Neural progenitor cell (in vitro differentiated cells): ENCODE measurements around the gene ZNF423. TPM values are rescaled to one million over a fixed set of nuclear protein-coding genes. Genes with fewer than 3 reads are reported as not detected.

Experiments
- DNase-seq: peaks from one replicate; pipeline ENCODE4 v3.0.0-alpha.2; 2016; ENCODE audit warnings: low spot score
- H2AFZ ChIP-seq: fragments of 200-600 bp; sonication (generic); replicated peaks from 2 replicates; pipeline ENCODE4 v1.6.1; 2016; ENCODE audit warnings: antibody characterized with exemption
- H3F3A ChIP-seq: fragments of 200-600 bp; sonication (generic); 2 replicates; pipeline ENCODE4 v1.6.1; 2016; ENCODE audit warnings: antibody characterized with exemption, low read depth
- H3K27ac ChIP-seq: fragments of 200-600 bp; sonication (generic); 2 replicates; pipeline ENCODE4 v1.5.1; 2016; ENCODE audit warnings: mild to moderate bottlenecking
- H3K27me3 ChIP-seq: fragments of 200-600 bp; sonication (generic); 2 replicates; pipeline ENCODE4 v1.6.1; 2016; ENCODE audit warnings: mild to moderate bottlenecking, moderate library complexity
- H3K36me3 ChIP-seq: fragments of 200-600 bp; sonication (generic); 2 replicates; pipeline ENCODE4 v1.5.1; 2016
- H3K4me1 ChIP-seq: fragments of 200-600 bp; sonication (generic); 2 replicates; pipeline ENCODE4 v1.6.1; 2016; ENCODE audit warnings: mixed run types
- H3K4me2 ChIP-seq: fragments of 200-600 bp; sonication (generic); 2 replicates; pipeline ENCODE4 v1.6.1; 2016
- H3K4me3 ChIP-seq: fragments of 200-600 bp; sonication (generic); 2 replicates; pipeline ENCODE4 v1.5.1; 2016
- H3K79me2 ChIP-seq: fragments of 200-600 bp; sonication (generic); 2 replicates; pipeline ENCODE4 v1.6.1; 2016; ENCODE audit warnings: low read depth
- H3K9ac ChIP-seq: fragments of 200-600 bp; sonication (generic); 2 replicates; pipeline ENCODE4 v1.6.1; 2016
- H3K9me3 ChIP-seq: fragments of 200-600 bp; sonication (generic); 2 replicates; pipeline ENCODE4 v1.5.1; 2016; ENCODE audit warnings: low read depth
- H4K20me1 ChIP-seq: fragments of 200-600 bp; sonication (generic); 2 replicates; pipeline ENCODE4 v1.6.1; 2016; ENCODE audit warnings: low read depth
- H3K27ac Mint-ChIP-seq: 3 replicates; pipeline ENCODE4 v1.8.0; 2021; ENCODE audit warnings: mixed read lengths
- H3K27me3 Mint-ChIP-seq: 2 replicates; pipeline ENCODE4 v1.8.0; 2022; ENCODE audit warnings: low read depth, mild to moderate bottlenecking, inconsistent platforms, moderate library complexity, mixed read lengths; ENCODE audit not compliant: insufficient read depth
- H3K36me3 Mint-ChIP-seq: 3 replicates; pipeline ENCODE4 v1.8.0; 2021; ENCODE audit warnings: mixed read lengths
- H3K4me1 Mint-ChIP-seq: 3 replicates; pipeline ENCODE4 v1.8.0; 2021; ENCODE audit warnings: mixed read lengths
- H3K4me3 Mint-ChIP-seq: 3 replicates; pipeline ENCODE4 v1.8.0; 2021; ENCODE audit warnings: mild to moderate bottlenecking, moderate library complexity, mixed read lengths
- H3K9me3 Mint-ChIP-seq: 3 replicates; pipeline ENCODE4 v1.8.0; 2020; ENCODE audit warnings: mixed read lengths
- CTCF ChIP-seq: fragments of 200-600 bp; sonication (generic); IDR thresholded peaks from 2 replicates; pipeline ENCODE4 v1.5.1; 2017; ENCODE audit warnings: antibody characterized with exemption, mild to moderate bottlenecking
- EZH2 ChIP-seq: fragments of 200-600 bp; sonication (generic); IDR thresholded peaks from 2 replicates; pipeline ENCODE4 v1.6.1; 2017; ENCODE audit warnings: antibody characterized with exemption, mild to moderate bottlenecking, moderate library complexity
- EZH2phosphoT487 ChIP-seq: fragments of 200-600 bp; sonication (generic); IDR thresholded peaks from 2 replicates; pipeline ENCODE4 v1.6.1; 2017; ENCODE audit warnings: antibody characterized with exemption
- total RNA-seq: library from RNA; depleted of rRNA; stranded (reverse); fragments of >200 nt; gene quantifications from 2 replicates; pipeline ENCODE4 v1.2.3, GENCODE V29; 2015; ENCODE audit warnings: low replicate concordance

The ZNF423 gene
- total RNA-seq, 1 donor from 2014 or later = 21.9 TPM

GRCh38 chr16:49594153-49594552 is 261.8 kb downstream of the ZNF423 start:
- peak overlapping the region; percentile 0 for H3K4me3 Mint-ChIP-seq

GRCh38 chr16:49593424-49594040 is 262.4 kb downstream of the ZNF423 start:
- Histone ChIP-seq H3K27me3 (no peaks in the 10 kb centered on the region), H3K9me3 (no peaks in the 10 kb centered on the region), H3K36me3 (no peaks in the 10 kb centered on the region), H3K27ac (no peak overlapping the region), H3K4me3 (no peak overlapping the region), H4K20me1 (peaks cover 55% of the 10 kb centered on the region), H3K79me2 (peaks cover 41% of the 10 kb centered on the region), H3F3A (peaks cover 35% of the 10 kb centered on the region), H3K4me2 (no peak overlapping the region), H3K9ac (no peak overlapping the region), H3K4me1 (peaks cover 59% of the 10 kb centered on the region), H2AFZ (no peak overlapping the region)
- H3K4me1 Mint-ChIP-seq = peaks cover 83% of the 10 kb centered on the region
- H3K27ac Mint-ChIP-seq = no peak overlapping the region
- no peak overlapping the region for H3K4me3 Mint-ChIP-seq
- H3K36me3 Mint-ChIP-seq = peaks cover 8% of the 10 kb centered on the region
- H3K27me3 Mint-ChIP-seq = peaks cover 5% of the 10 kb centered on the region
- H3K9me3 Mint-ChIP-seq = peaks cover 2% of the 10 kb centered on the region
- TF ChIP-seq EZH2phosphoT487 (no peak), CTCF (no peak), EZH2 (no peak)
- DNase-seq = no peak

More at GRCh38 chr16:49594153-49594552, 261.8 kb downstream of the ZNF423 start:
- H3K27me3 ChIP-seq = no peaks in the 10 kb centered on the region
- H3K9me3 ChIP-seq = no peaks in the 10 kb centered on the region
- TF ChIP-seq EZH2phosphoT487 (no peak), CTCF (no peak), EZH2 (no peak)
- H3K79me2 ChIP-seq = peaks cover 42% of the 10 kb centered on the region
- H3K4me2 ChIP-seq = peak overlapping the region; percentile 7
- peaks cover 61% of the 10 kb centered on the region for H4K20me1 ChIP-seq
- Mint-ChIP-seq H3K36me3 (peaks cover 3% of the 10 kb centered on the region), H3K9me3 (no peaks in the 10 kb centered on the region), H3K27ac (peak overlapping the region; percentile 8), H3K4me1 (peaks cover 84% of the 10 kb centered on the region), H3K27me3 (peaks cover 5% of the 10 kb centered on the region)
- no peak overlapping the region for H3K27ac ChIP-seq
- no peaks in the 10 kb centered on the region for H3K36me3 ChIP-seq
- DNase-seq = no peak
- H2AFZ ChIP-seq = no peak overlapping the region
- H3F3A ChIP-seq = peaks cover 37% of the 10 kb centered on the region
- H3K4me1 ChIP-seq = peaks cover 53% of the 10 kb centered on the region
- no peak overlapping the region for H3K9ac ChIP-seq
- H3K4me3 ChIP-seq = no peak overlapping the region

- TF ChIP-seq EZH2 (no peak), CTCF (peak; percentile 81)
- H3K9me3 Mint-ChIP-seq = peaks cover 2% of the 10 kb centered on the region
These were observed 263.1 kb downstream of the ZNF423 start for GRCh38 chr16:49592546-49593423.

More at GRCh38 chr16:49592546-49593423, 263.1 kb downstream of the ZNF423 start:
- Histone ChIP-seq H3K27me3 (no peaks in the 10 kb centered on the region), H3K4me3 (no peak overlapping the region), H3K36me3 (no peaks in the 10 kb centered on the region), H4K20me1 (peaks cover 48% of the 10 kb centered on the region), H3K9ac (no peak overlapping the region), H3K27ac (no peak overlapping the region), H3K9me3 (no peaks in the 10 kb centered on the region), H3F3A (peaks cover 32% of the 10 kb centered on the region), H3K79me2 (peaks cover 47% of the 10 kb centered on the region), H2AFZ (no peak overlapping the region), H3K4me1 (peaks cover 56% of the 10 kb centered on the region), H3K4me2 (no peak overlapping the region)
- H3K4me3 Mint-ChIP-seq = no peak overlapping the region
- H3K27ac Mint-ChIP-seq = peak overlapping the region; percentile 64
- DNase-seq = peak; percentile 63
- H3K4me1 Mint-ChIP-seq = peaks cover 79% of the 10 kb centered on the region
- H3K36me3 Mint-ChIP-seq = peaks cover 11% of the 10 kb centered on the region
- peaks cover 6% of the 10 kb centered on the region for H3K27me3 Mint-ChIP-seq
